ENCODE data around the gene CTNND2. TPM values are rescaled to one million over a fixed set of nuclear protein-coding genes. Genes with fewer than 3 reads are reported as not detected.

The CTNND2 gene
- total RNA-seq, 1 experiment from 2014 or later, result 7.0 TPM

- Histone ChIP-seq H2BK5ac (ENCODE audit: insufficient read length, low read length) (no peak overlapping the region), H3K27me3 (ENCODE audit: insufficient read depth, low read length) (no peaks in the 10 kb centered on the region), H3K4me2 (ENCODE audit: insufficient read depth, insufficient read length, low read length) (no peak overlapping the region), H3K14ac (ENCODE audit: insufficient read depth, low read length) (no peak overlapping the region), H2BK120ac (ENCODE audit: low read depth, low read length, poor library complexity, severe bottlenecking) (no peak overlapping the region), H3K4ac (ENCODE audit: low read depth, low read length) (no peak overlapping the region), H3K9ac (ENCODE audit: extremely low read depth, insufficient read length, low read length) (no peak overlapping the region), H2BK15ac (ENCODE audit: low read depth, low read length) (no peak overlapping the region), H3K27ac (ENCODE audit: insufficient read length, low read depth, low read length) (no peak overlapping the region), H3K23me2 (ENCODE audit: insufficient read length, low read depth, low read length, poor library complexity, severe bottlenecking) (no peaks in the 10 kb centered on the region), H2BK20ac (ENCODE audit: low read depth, low read length, poor library complexity, severe bottlenecking) (no peak overlapping the region), H2AK5ac (ENCODE audit: insufficient read length, low read length) (no peak overlapping the region), H4K20me1 (ENCODE audit: control insufficient read depth, insufficient read depth, insufficient read length) (no peaks in the 10 kb centered on the region), H3K56ac (ENCODE audit: insufficient read length, low read depth, low read length) (no peak overlapping the region), H3T11ph (ENCODE audit: low read length) (no peak overlapping the region), H3K79me2 (ENCODE audit: insufficient read depth, low read length) (no peaks in the 10 kb centered on the region), H2BK12ac (ENCODE audit: insufficient read length, low read depth, low read length) (no peak overlapping the region), H4K8ac (replicated peaks; ENCODE audit: insufficient read length, low read depth, low read length) (no peak overlapping the region), H3K23ac (ENCODE audit: insufficient read length, low read depth, low read length) (no peak overlapping the region), H4K91ac (ENCODE audit: insufficient read length, low read depth, low read length) (no peak overlapping the region), H4K5ac (ENCODE audit: insufficient read length, low read depth, low read length) (no peak overlapping the region), H3K4me1 (ENCODE audit: insufficient read depth, low read length) (peaks cover 5% of the 10 kb centered on the region; the same call in 1 of the 2 replicates), H3K79me1 (ENCODE audit: insufficient read depth, low read depth, low read length, poor library complexity, severe bottlenecking) (no peaks in the 10 kb centered on the region), H3K18ac (ENCODE audit: insufficient read length, low read depth, low read length) (no peak overlapping the region), H3K9me3 (ENCODE audit: control insufficient read depth, low read depth, low read length) (no peaks in the 10 kb centered on the region), H2AFZ (ENCODE audit: low read length) (no peak overlapping the region)
- no peak for TF ChIP-seq CTCF (conservative IDR thresholded peaks at IDR 0.05)
- H3K4me1 Mint-ChIP-seq, result peaks cover 21 to 28% of the 10 kb centered on the region in 2 experiments
- H3K36me3 Mint-ChIP-seq (ENCODE audit: insufficient read depth in 1 of 3, low read depth in 3 of 3), result no peaks in the 10 kb centered on the region
- no peak overlapping the region for H3K4me3 Mint-ChIP-seq
- H3K27ac Mint-ChIP-seq, result no peak overlapping the region
- no peaks in the 10 kb centered on the region for H3K9me3 Mint-ChIP-seq
- no peak for DNase-seq
- no CpG with 5 or more reads among the region's 1 CpG for WGBS (ENCODE audit: extremely low coverage, insufficient read length, low lambda C conversion rate)
- H3K27me3 Mint-ChIP-seq (ENCODE audit: low read depth), result peaks cover 2% of the 10 kb centered on the region
These were observed 533.2 kb downstream of the CTNND2 start for GRCh38 chr5:11371021-11371420.
